Effector CD8-positive, alpha-beta T cell (primary cell): ENCODE measurements around the gene NUP98.

Experiments
- DNase-seq: peaks from one replicate; lab custom pipeline; 2025; lab: John Stamatoyannopoulos, UW

Gene NUP98

DNA sequence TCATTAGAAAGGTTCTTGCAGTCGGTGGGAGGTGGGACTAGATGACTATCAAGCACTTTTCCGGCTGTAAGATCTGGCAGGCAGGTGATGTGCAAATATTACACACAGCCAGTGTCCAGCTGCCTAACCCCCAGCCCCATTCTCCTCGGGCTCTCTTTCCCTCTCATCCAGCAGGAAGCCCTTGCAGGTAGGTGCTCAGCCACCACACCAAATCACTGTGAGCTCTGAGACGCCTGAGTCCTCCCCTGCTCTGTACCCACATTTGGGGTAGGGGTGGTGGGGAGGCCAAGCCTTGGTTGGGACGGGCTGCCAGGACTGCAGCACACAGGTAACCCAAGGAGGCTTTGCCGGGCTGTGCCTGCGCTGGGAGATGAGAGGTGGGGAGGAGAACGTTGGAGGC, 156.2 kb downstream of the NUP98 start:
- no peak for DNase-seq

- DNase-seq = no peak
Measured at GRCh38 chr11:3639841-3640240, 157.5 kb downstream of the NUP98 start.

- DNase-seq = no peak
Measured at GRCh38 chr11:3638513-3638912, 158.8 kb downstream of the NUP98 start.

DNA sequence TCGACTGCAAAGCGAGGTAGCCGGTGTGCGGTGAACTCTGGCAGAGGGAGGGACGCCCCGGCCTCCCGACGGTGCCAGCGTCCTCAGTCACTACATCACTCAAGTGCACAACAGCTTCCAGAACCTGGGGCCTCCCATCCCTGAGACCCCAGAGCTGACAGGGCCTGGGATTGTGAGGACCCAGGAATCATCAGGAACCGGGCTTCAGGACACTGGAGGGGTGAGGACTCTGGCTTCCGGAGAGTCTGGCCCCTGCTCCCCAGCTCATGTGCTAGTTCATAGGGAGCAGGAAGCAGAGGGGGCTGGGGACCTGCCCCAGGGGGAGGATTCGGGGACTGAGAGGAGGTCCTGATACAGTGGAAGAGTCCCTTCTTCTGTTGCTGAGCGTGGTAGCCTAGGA, 160.2 kb downstream of the NUP98 start:
- DNase-seq = no peak

DNA sequence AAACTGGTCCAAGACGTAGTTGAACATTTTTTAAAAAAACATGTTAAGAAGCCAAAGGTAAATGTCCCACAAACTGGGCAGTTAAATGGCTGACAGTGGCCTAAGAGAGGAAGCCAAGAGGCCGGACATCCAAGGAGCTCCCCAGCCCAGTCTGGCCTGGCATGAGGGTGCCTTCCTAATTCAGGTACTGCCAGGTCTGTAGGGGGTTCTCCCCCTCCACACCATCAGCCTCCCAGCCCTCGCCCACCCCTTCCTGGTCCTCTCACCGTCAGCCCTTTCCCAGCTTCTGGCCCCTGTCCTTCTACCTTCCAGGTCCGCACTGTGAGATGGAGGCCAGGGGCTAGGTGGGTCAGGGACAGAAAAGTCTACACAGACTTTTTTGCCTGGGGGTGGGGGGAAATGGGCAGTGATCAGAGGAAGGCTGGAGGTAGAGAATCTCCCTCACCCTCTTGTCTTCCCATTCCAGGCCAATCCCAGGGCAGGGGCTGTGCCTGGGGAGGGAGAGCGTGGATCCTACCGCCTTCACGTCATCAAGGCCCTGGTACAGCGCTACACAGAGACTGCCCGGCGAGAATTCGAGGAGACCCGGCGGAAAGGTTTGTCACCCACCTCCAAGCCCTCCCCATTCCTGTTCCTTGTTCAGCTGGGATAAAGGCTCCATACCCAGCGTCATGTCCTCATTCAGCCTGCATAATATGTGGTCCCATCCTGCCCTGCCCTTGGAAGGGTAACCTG, 161.5 kb downstream of the NUP98 start:
- DNase-seq = no peak

DNA sequence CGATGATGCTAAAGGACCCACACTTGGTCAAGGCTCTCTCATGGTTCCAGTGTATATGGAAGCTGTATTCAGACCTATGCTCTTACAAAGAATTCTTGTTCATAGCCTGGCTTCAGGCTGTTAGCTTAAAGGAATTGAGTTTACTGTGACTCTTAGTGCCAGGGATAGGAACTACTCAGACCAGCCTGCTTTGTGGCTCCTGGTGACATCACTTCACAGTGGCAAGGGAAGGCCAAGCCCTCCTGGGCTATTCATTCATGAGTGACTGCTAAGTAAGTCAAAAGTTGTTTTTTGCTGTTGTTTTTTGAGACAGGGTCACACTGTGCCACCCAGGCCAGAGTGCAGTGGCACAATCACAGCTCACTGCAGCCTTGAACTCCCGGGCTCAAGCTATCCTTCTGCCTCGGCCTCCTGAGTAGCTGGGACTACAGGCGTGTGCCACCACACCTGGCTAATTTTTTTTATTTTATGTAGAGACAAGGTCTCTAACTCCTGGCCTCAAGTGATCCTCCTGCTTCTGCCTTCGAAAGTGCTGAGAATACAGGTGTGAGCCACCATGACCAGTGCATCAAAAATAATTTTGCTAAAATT, 165.2 kb downstream of the NUP98 start:
- DNase-seq = no peak

DNA sequence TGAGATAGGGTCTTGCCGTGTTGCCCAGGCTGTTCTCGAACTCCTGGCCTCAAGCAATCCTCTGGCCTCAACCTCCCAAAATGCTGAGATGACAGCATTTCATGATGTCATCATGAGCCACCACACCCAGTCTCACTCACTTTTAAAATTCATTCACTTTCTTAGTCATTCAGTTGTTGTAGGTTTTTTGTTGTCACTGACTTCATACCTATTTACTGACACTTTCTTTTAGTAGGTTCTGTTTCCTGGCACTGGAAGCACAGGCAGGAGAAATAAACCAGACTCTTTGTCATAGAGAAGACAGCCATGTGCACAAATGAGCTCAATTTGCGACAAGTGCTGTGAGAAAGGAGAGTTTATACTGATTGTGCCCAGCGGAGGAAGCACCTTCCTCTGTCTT, 166.0 kb downstream of the NUP98 start:
- no peak for DNase-seq

GRCh38 chr11:3627291-3627690, 170.1 kb downstream of the NUP98 start:
- DNase-seq = no peak

GRCh38 chr11:3626250-3626960, 170.9 kb downstream of the NUP98 start:
- DNase-seq = no peak
